Fibroblast of upper back skin (primary cell): Measurements from ENCODE around the gene PRDM11.
"Not testable (repeated sequence)": the region's sequence is repeated elsewhere in the genome, so short reads cannot be mapped to it uniquely, and the experiment has no call there.

Experiments
- DNase-seq: peaks from one replicate; pipeline ENCODE4 v3.0.0-alpha.2; 2013

PRDM11 gene

GRCh38 chr11:45146072-45147016 is at the start of gene PRDM11:
Gene PRDM11, plus strand, starts transcription at chr11:45146639. Its CDS starts 35,128 bp downstream, at chr11:45181767.
- peak; percentile 84 for DNase-seq

GRCh38 chr11:45097721-45098493 is 48.5 kb upstream of the PRDM11 start:
- DNase-seq = peak; percentile 58

- no peak for DNase-seq
Observed at GRCh38 chr11:45098929-45099328, 47.5 kb upstream of the PRDM11 start.

- DNase-seq = peak; percentile 25
Observed at GRCh38 chr11:45100339-45100738, 46.1 kb upstream of the PRDM11 start.

- DNase-seq = no peak
Observed at GRCh38 chr11:45102361-45102809, 44.1 kb upstream of the PRDM11 start.

- peak; percentile 83 for DNase-seq
Observed at GRCh38 chr11:45102810-45103621, 43.4 kb upstream of the PRDM11 start.

- no peak for DNase-seq
Observed at GRCh38 chr11:45104006-45104789, 42.2 kb upstream of the PRDM11 start.

- no peak for DNase-seq
Observed at GRCh38 chr11:45104790-45105084, 41.7 kb upstream of the PRDM11 start.

- peak; percentile 66 for DNase-seq
Observed at GRCh38 chr11:45105233-45105983, 41.0 kb upstream of the PRDM11 start.

- DNase-seq = no peak
Observed at GRCh38 chr11:45105984-45106375, 40.5 kb upstream of the PRDM11 start.

- DNase-seq = no peak
Observed at GRCh38 chr11:45106440-45106839, 40.0 kb upstream of the PRDM11 start.

GRCh38 chr11:45107029-45107428 is 39.4 kb upstream of the PRDM11 start:
- DNase-seq = no peak

- DNase-seq = no peak
Observed at GRCh38 chr11:45108070-45109064, 38.1 kb upstream of the PRDM11 start.

GRCh38 chr11:45109400-45109799 is 37.0 kb upstream of the PRDM11 start:
- no peak for DNase-seq

- DNase-seq = peak; percentile 72
Observed at GRCh38 chr11:45110562-45110961, 35.9 kb upstream of the PRDM11 start.

GRCh38 chr11:45113807-45114206 is 32.6 kb upstream of the PRDM11 start:
- no peak for DNase-seq

GRCh38 chr11:45127836-45128235 is 18.6 kb upstream of the PRDM11 start:
- DNase-seq = not testable (repeated sequence)

GRCh38 chr11:45133878-45134277 is 12.6 kb upstream of the PRDM11 start:
- no peak for DNase-seq

GRCh38 chr11:45141171-45141570 is 5.3 kb upstream of the PRDM11 start:
- DNase-seq = no peak

- no peak for DNase-seq
Observed at GRCh38 chr11:45141631-45142030, 4.8 kb upstream of the PRDM11 start.
